ENCODE results near the gene TARS3.

DNA sequence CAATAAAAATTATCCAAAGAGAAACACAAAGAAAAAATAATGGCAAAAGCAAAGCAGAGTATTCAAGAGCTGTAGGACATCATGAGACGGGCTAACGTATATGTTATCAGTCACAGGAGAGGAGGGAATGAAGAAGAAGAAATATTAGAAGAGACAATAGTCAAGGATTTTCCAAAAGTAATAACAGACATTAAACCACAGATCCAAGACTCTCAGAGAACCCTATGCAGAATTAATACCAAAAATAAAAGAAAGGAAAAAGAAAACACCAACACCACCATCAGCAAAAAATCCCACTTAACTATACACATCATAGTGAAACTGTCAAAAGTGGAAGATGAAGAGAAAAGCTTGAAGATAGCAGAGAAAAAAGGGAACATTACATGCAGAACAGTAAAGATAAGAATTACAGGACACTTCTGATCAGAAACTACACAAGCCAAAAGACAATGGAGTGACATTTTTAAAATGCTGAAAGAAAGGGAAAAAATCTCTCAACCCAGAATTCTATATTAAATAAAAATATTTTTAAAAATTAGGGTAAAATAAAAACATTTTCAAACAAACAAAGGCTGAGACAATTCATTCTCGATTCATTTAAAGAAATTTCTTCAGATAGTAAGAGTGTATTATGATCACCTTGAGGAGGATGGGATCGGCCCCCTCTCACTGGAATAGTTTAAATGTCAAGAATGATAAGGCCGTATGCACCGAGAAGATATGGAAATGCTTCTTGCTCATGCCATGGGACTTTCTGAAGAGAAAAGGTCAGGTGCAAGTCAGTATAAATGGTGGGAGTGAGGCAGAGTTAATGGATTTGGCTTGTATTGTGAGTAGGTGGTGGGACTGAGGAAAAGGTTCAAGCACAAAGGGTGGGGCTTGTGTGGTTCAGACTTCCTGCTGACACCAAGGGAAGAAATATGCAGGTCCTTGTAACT lies 100.6 kb downstream of the TARS3 start:
- TF ChIP-seq, protein P1, sequence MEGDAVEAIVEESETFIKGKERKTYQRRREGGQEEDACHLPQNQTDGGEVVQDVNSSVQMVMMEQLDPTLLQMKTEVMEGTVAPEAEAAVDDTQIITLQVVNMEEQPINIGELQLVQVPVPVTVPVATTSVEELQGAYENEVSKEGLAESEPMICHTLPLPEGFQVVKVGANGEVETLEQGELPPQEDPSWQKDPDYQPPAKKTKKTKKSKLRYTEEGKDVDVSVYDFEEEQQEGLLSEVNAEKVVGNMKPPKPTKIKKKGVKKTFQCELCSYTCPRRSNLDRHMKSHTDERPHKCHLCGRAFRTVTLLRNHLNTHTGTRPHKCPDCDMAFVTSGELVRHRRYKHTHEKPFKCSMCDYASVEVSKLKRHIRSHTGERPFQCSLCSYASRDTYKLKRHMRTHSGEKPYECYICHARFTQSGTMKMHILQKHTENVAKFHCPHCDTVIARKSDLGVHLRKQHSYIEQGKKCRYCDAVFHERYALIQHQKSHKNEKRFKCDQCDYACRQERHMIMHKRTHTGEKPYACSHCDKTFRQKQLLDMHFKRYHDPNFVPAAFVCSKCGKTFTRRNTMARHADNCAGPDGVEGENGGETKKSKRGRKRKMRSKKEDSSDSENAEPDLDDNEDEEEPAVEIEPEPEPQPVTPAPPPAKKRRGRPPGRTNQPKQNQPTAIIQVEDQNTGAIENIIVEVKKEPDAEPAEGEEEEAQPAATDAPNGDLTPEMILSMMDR (IDR thresholded peaks at IDR 0.05): no peak
- TF ChIP-seq, protein P2, sequence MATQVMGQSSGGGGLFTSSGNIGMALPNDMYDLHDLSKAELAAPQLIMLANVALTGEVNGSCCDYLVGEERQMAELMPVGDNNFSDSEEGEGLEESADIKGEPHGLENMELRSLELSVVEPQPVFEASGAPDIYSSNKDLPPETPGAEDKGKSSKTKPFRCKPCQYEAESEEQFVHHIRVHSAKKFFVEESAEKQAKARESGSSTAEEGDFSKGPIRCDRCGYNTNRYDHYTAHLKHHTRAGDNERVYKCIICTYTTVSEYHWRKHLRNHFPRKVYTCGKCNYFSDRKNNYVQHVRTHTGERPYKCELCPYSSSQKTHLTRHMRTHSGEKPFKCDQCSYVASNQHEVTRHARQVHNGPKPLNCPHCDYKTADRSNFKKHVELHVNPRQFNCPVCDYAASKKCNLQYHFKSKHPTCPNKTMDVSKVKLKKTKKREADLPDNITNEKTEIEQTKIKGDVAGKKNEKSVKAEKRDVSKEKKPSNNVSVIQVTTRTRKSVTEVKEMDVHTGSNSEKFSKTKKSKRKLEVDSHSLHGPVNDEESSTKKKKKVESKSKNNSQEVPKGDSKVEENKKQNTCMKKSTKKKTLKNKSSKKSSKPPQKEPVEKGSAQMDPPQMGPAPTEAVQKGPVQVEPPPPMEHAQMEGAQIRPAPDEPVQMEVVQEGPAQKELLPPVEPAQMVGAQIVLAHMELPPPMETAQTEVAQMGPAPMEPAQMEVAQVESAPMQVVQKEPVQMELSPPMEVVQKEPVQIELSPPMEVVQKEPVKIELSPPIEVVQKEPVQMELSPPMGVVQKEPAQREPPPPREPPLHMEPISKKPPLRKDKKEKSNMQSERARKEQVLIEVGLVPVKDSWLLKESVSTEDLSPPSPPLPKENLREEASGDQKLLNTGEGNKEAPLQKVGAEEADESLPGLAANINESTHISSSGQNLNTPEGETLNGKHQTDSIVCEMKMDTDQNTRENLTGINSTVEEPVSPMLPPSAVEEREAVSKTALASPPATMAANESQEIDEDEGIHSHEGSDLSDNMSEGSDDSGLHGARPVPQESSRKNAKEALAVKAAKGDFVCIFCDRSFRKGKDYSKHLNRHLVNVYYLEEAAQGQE (IDR thresholded peaks at IDR 0.05; ENCODE audit: insufficient read depth in 1 of 2, low read depth in 2 of 2, low read length in 1 of 2): no peak
- TF ChIP-seq POLR2AphosphoS5 (IDR thresholded peaks at IDR 0.05; ENCODE audit: low read depth, low read length): no peak

Measured in Panc1 (cell line).